ENCODE results near the gene FBXL5. TPM values are rescaled to one million over a fixed set of nuclear protein-coding genes. Genes with fewer than 3 reads are reported as not detected.

The FBXL5 gene
- total and polyA plus RNA-seq, 9 of the 15 experiments (the other 6 are each of a cell fraction or from before 2014, with no cell fraction given), result 6.0 to 35.2 (median 22.1) TPM

DNA sequence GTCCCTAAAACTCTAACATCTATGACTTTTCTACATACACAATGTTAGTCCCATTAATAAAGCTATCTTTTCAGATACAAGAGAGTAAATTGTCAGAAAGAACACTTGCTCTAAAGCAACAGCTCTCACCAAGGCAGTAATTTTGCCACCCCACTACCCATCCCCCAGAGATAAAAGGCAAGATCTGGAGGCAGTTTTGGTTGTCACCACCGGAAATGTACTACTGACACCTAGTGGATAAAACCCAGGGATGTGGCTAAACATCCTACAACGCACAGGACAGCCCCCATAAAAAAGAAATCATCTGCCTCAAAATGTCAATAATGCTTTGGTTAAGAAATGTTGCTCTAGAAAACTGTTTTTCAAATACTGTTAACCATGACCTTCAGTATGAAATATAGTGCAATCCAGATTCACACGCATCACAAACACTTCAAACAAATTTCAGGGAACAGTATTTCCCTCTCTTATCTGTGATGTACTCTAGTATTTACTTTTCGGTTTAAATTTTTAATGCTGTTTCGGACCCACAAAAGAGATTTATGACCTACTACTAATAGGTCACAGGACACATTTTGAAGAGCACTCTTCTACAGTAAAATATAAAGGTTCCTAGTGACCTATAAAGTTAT lies 5.1 kb downstream of the FBXL5 start (continued):
- no peak for TF ChIP-seq POLR2B (IDR thresholded peaks at IDR 0.05; ENCODE audit: low read depth, partially characterized antibody)
- TF ChIP-seq SNIP1 (IDR thresholded peaks at IDR 0.05; ENCODE audit: low read depth), result no peak
- TF ChIP-seq SMARCB1 (IDR thresholded peaks at IDR 0.05; ENCODE audit: insufficient read length, low read depth), result no peak
- TF ChIP-seq DACH1 (IDR thresholded peaks at IDR 0.05; ENCODE audit: partially characterized antibody), result peak; percentile 23
- peak; percentile 85 to 87 for TF ChIP-seq RAD21 (CRISPR knock-in tag; conservative IDR thresholded peaks at IDR 0.05 in 1 of 2, IDR thresholded peaks at IDR 0.05 in 1 of 2)
- TF ChIP-seq ZBTB12 (CRISPR knock-in tag; IDR thresholded peaks at IDR 0.05), result no peak
- no peak for TF ChIP-seq MBD2 (IDR thresholded peaks at IDR 0.05; ENCODE audit: borderline replicate concordance, low read depth)
- no peak for TF ChIP-seq ZNF408 (CRISPR knock-in tag; IDR thresholded peaks at IDR 0.05; ENCODE audit: low read depth)
- TF ChIP-seq GATAD2A (IDR thresholded peaks at IDR 0.05), result peak; percentile 61; the same call in 1 of the 2 replicates
- no peak for TF ChIP-seq POLR2G (IDR thresholded peaks at IDR 0.05; ENCODE audit: low read depth, low read length)
- TF ChIP-seq SREBF1 (IDR thresholded peaks at IDR 0.05; ENCODE audit: borderline replicate concordance, low read depth, low read length), result no peak
- TF ChIP-seq, protein P1, sequence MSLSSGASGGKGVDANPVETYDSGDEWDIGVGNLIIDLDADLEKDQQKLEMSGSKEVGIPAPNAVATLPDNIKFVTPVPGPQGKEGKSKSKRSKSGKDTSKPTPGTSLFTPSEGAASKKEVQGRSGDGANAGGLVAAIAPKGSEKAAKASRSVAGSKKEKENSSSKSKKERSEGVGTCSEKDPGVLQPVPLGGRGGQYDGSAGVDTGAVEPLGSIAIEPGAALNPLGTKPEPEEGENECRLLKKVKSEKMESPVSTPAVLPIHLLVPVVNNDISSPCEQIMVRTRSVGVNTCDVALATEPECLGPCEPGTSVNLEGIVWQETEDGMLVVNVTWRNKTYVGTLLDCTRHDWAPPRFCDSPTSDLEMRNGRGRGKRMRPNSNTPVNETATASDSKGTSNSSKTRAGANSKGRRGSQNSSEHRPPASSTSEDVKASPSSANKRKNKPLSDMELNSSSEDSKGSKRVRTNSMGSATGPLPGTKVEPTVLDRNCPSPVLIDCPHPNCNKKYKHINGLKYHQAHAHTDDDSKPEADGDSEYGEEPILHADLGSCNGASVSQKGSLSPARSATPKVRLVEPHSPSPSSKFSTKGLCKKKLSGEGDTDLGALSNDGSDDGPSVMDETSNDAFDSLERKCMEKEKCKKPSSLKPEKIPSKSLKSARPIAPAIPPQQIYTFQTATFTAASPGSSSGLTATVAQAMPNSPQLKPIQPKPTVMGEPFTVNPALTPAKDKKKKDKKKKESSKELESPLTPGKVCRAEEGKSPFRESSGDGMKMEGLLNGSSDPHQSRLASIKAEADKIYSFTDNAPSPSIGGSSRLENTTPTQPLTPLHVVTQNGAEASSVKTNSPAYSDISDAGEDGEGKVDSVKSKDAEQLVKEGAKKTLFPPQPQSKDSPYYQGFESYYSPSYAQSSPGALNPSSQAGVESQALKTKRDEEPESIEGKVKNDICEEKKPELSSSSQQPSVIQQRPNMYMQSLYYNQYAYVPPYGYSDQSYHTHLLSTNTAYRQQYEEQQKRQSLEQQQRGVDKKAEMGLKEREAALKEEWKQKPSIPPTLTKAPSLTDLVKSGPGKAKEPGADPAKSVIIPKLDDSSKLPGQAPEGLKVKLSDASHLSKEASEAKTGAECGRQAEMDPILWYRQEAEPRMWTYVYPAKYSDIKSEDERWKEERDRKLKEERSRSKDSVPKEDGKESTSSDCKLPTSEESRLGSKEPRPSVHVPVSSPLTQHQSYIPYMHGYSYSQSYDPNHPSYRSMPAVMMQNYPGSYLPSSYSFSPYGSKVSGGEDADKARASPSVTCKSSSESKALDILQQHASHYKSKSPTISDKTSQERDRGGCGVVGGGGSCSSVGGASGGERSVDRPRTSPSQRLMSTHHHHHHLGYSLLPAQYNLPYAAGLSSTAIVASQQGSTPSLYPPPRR (CRISPR knock-in tag; IDR thresholded peaks at IDR 0.05; ENCODE audit: borderline replicate concordance), result no peak
- TF ChIP-seq SMC3 (conservative IDR thresholded peaks at IDR 0.05; ENCODE audit: insufficient read depth, low read depth, low read length), result peak; percentile 56
- no peak for TF ChIP-seq STAG1 (CRISPR knock-in tag; IDR thresholded peaks at IDR 0.05; ENCODE audit: borderline replicate concordance)
- TF ChIP-seq SMAD4 (CRISPR knock-in tag; conservative IDR thresholded peaks at IDR 0.05), result no peak
- TF ChIP-seq ZNF184 (CRISPR knock-in tag; IDR thresholded peaks at IDR 0.05), result no peak
- no peak for TF ChIP-seq ZFX (CRISPR knock-in tag; IDR thresholded peaks at IDR 0.05)
- peak; percentile 86 for TF ChIP-seq ETV5 (CRISPR knock-in tag; IDR thresholded peaks at IDR 0.05; ENCODE audit: low read depth)
- no peak for TF ChIP-seq ZNF740 (CRISPR knock-in tag; IDR thresholded peaks at IDR 0.05)
- TF ChIP-seq ZNF740 (tag; IDR thresholded peaks at IDR 0.05), result no peak
- no peak for TF ChIP-seq ZFPM2 (CRISPR knock-in tag; IDR thresholded peaks at IDR 0.05)
